GM23248 (cell line): Measurements from ENCODE around the gene EHMT1. TPM values are rescaled to one million over a fixed set of nuclear protein-coding genes. Genes with fewer than 3 reads are reported as not detected.
A peak's percentile ranks its signal among the peaks of the same experiment; 100 is the strongest.
"Not testable (repeated sequence)": the region's sequence is repeated elsewhere in the genome, so short reads cannot be mapped to it uniquely, and the experiment has no call there.

Source experiments
- DNase-seq: peaks from one replicate; pipeline ENCODE4 v3.0.0-alpha.2; 2015
- H2AFZ ChIP-seq: fragments of 200-600 bp; sonication (generic); 2 replicates; pipeline ENCODE4 v1.6.1; 2016; ENCODE audit warnings: antibody characterized with exemption
- H3F3A ChIP-seq: fragments of 200-600 bp; sonication (generic); 2 replicates; pipeline ENCODE4 v1.6.1; 2016; ENCODE audit warnings: mild to moderate bottlenecking, antibody characterized with exemption, mixed run types; ENCODE audit not compliant: insufficient read depth
- H3K27ac ChIP-seq: fragments of 200-600 bp; sonication (generic); 2 replicates; pipeline ENCODE4 v1.5.1; 2016; ENCODE audit warnings: mild to moderate bottlenecking
- H3K27me3 ChIP-seq: fragments of 200-600 bp; sonication (generic); replicated peaks from 2 replicates; pipeline ENCODE4 v1.6.1; 2016; ENCODE audit warnings: mild to moderate bottlenecking; ENCODE audit not compliant: insufficient read depth
- H3K36me3 ChIP-seq: fragments of 200-600 bp; sonication (generic); 2 replicates; pipeline ENCODE4 v1.6.1; 2016; ENCODE audit warnings: low read depth, mild to moderate bottlenecking
- H3K4me1 ChIP-seq: fragments of 200-600 bp; sonication (generic); 2 replicates; pipeline ENCODE4 v1.6.1; 2016; ENCODE audit warnings: mild to moderate bottlenecking; ENCODE audit not compliant: insufficient read depth
- H3K4me2 ChIP-seq: fragments of 200-600 bp; sonication (generic); one replicate; pipeline ENCODE4 v1.6.1; 2016; ENCODE audit warnings: mild to moderate bottlenecking; ENCODE audit not compliant: unreplicated experiment
- H3K4me3 ChIP-seq: fragments of 200-600 bp; sonication (generic); 2 replicates; pipeline ENCODE4 v1.5.1; 2016; ENCODE audit warnings: mild to moderate bottlenecking
- H3K79me2 ChIP-seq: fragments of 200-600 bp; sonication (generic); 2 replicates; pipeline ENCODE4 v1.6.1; 2016; ENCODE audit warnings: mild to moderate bottlenecking; ENCODE audit not compliant: insufficient read depth
- H3K9ac ChIP-seq: fragments of 200-600 bp; sonication (generic); 2 replicates; pipeline ENCODE4 v1.6.1; 2016; ENCODE audit warnings: mild to moderate bottlenecking
- H3K9me2 ChIP-seq: fragments of 200-600 bp; sonication (generic); 2 replicates; pipeline ENCODE4 v1.6.1; 2016; ENCODE audit warnings: mixed run types, mild to moderate bottlenecking, moderate library complexity; ENCODE audit not compliant: insufficient read depth
- H3K9me3 ChIP-seq: fragments of 200-600 bp; sonication (generic); one replicate; pipeline ENCODE4 v1.6.1; 2017; ENCODE audit warnings: low read depth
- H4K20me1 ChIP-seq: fragments of 200-600 bp; sonication (generic); 2 replicates; pipeline ENCODE4 v1.6.0; 2016; ENCODE audit not compliant: insufficient read depth
- EZH2 ChIP-seq: fragments of 200-600 bp; sonication (generic); IDR thresholded peaks from 2 replicates; pipeline ENCODE4 v1.6.1; 2018; ENCODE audit warnings: antibody characterized with exemption, mild to moderate bottlenecking; ENCODE audit not compliant: insufficient read depth, poor library complexity, severe bottlenecking
- EZH2phosphoT487 ChIP-seq: fragments of 200-600 bp; sonication (generic); IDR thresholded peaks from 2 replicates; pipeline ENCODE4 v1.6.1; 2018; ENCODE audit warnings: antibody characterized with exemption, moderate library complexity, mild to moderate bottlenecking, low read depth; ENCODE audit not compliant: insufficient read depth
- WGBS, 2 experiments: methylation state at CpG; one replicate each; pipeline ENCODE4 v1.1.6; 2015 to 2017; ENCODE audit warnings: low lambda C conversion rate in 2 of 2, low coverage in 1 of 2; ENCODE audit errors: missing lambda C conversion rate in 2 of 2; 5-methylcytosine and 5-hydroxymethylcytosine counted together
- in situ Hi-C: fragments of 300-500 bp; cut with MboI; formaldehyde crosslinking; loops from 2 replicates; pipeline ENCODE4 v1.15.0; 2020
- polyA plus RNA-seq: library from polyadenylated mRNA; unstranded; fragments of >200 nt; fragmentation: Nextera tagmentation; extraction: Ambion mirVana; gene quantifications from 2 replicates; pipeline ENCODE4 v1.2.1, GENCODE V29; 2016
- total RNA-seq: library from RNA; depleted of rRNA; stranded (reverse); fragments of >200 nt; shearing (Covaris generic); gene quantifications from 2 replicates; pipeline ENCODE4 v1.2.3, GENCODE V29; 2014

The EHMT1 gene
- total and polyA plus RNA-seq, 2 experiments from 2014 or later = 26.8 to 31.0 TPM

GRCh38 chr9:137723783-137724445, 105.1 kb downstream of the EHMT1 start:
- no peak for TF ChIP-seq EZH2phosphoT487
- TF ChIP-seq EZH2 = no peak
- Histone ChIP-seq H3K4me1 (peaks cover 6% of the 10 kb centered on the region), H3K36me3 (peaks cover 6% of the 10 kb centered on the region; the same call in 1 of the 2 replicates), H3K4me2 (no peak overlapping the region), H3K79me2 (peaks cover 69% of the 10 kb centered on the region), H3K9me3 (no peaks in the 10 kb centered on the region), H3K9me2 (no peaks in the 10 kb centered on the region), H2AFZ (no peak overlapping the region), H3K27ac (no peak overlapping the region), H4K20me1 (no peaks in the 10 kb centered on the region), H3K9ac (no peak overlapping the region), H3K27me3 (no peaks in the 10 kb centered on the region), H3F3A (peaks cover 20% of the 10 kb centered on the region), H3K4me3 (no peak overlapping the region)
- DNase-seq = peak; percentile 30
- 80 to 84% methylated on average over 14 to 15 of the region's 15 CpGs for WGBS, 2 experiments
- in situ Hi-C loops = no loop called here

- in situ Hi-C loops = no loop called here
- H3K27ac ChIP-seq = no peak overlapping the region
- H3K79me2 ChIP-seq = peaks cover 72% of the 10 kb centered on the region
- H3K9me3 ChIP-seq = no peaks in the 10 kb centered on the region
- 92 to 97% methylated on average over 24 of the region's 24 CpGs for WGBS, 2 experiments
- H3K4me3 ChIP-seq = no peak overlapping the region
- peaks cover 10% of the 10 kb centered on the region for H3K36me3 ChIP-seq
- DNase-seq = no peak
- no peak overlapping the region for H2AFZ ChIP-seq
- no peaks in the 10 kb centered on the region for H3K27me3 ChIP-seq
- no peak overlapping the region for H3K4me2 ChIP-seq
- no peaks in the 10 kb centered on the region for H4K20me1 ChIP-seq
- H3K4me1 ChIP-seq = peaks cover 6% of the 10 kb centered on the region
- TF ChIP-seq EZH2 (no peak), EZH2phosphoT487 (no peak)
- peaks cover 20% of the 10 kb centered on the region for H3F3A ChIP-seq
- no peaks in the 10 kb centered on the region for H3K9me2 ChIP-seq
- no peak overlapping the region for H3K9ac ChIP-seq
These were observed 106.0 kb downstream of the EHMT1 start for GRCh38 chr9:137724818-137725240.

GRCh38 chr9:137725598-137725997, 106.8 kb downstream of the EHMT1 start:
- no peak for TF ChIP-seq EZH2phosphoT487
- no peak for TF ChIP-seq EZH2
- Histone ChIP-seq H3F3A (peaks cover 18% of the 10 kb centered on the region), H3K36me3 (peaks cover 13% of the 10 kb centered on the region), H2AFZ (no peak overlapping the region), H3K27ac (no peak overlapping the region), H3K27me3 (no peaks in the 10 kb centered on the region), H3K9me3 (no peaks in the 10 kb centered on the region), H3K9me2 (no peaks in the 10 kb centered on the region), H3K4me3 (no peak overlapping the region), H4K20me1 (no peaks in the 10 kb centered on the region), H3K79me2 (peaks cover 80% of the 10 kb centered on the region), H3K4me2 (no peak overlapping the region), H3K4me1 (peaks cover 6% of the 10 kb centered on the region), H3K9ac (no peak overlapping the region)
- DNase-seq = no peak
- 87 to 89% methylated on average over 9 to 10 of the region's 10 CpGs for WGBS, 2 experiments
- in situ Hi-C loops = no loop called here

GRCh38 chr9:137726336-137726735, 107.5 kb downstream of the EHMT1 start:
- H3K4me2 ChIP-seq, H4K20me1 ChIP-seq, H3K4me1 ChIP-seq, DNase-seq, H2AFZ ChIP-seq, in situ Hi-C loops, H3K4me3 ChIP-seq, H3K9ac ChIP-seq, H3K9me3 ChIP-seq, H3K27me3 ChIP-seq, H3K9me2 ChIP-seq, H3K27ac ChIP-seq: not testable (repeated sequence)
- Histone ChIP-seq H3F3A (peaks cover 17% of the 10 kb centered on the region), H3K36me3 (peaks cover 13% of the 10 kb centered on the region), H3K79me2 (peaks cover 87% of the 10 kb centered on the region)
- 95 to 99% methylated on average over 9 to 10 of the region's 19 CpGs for WGBS, 2 experiments
